SHP77 (cell line): ENCODE measurements around the gene KIF16B.
"Not testable (repeated sequence)": the region's sequence is repeated elsewhere in the genome, so short reads cannot be mapped to it uniquely, and the experiment has no call there.

Experiments
- DNase-seq, 2 experiments: peaks; one replicate each; lab custom pipeline; 2025; lab: John Stamatoyannopoulos, UW

The KIF16B gene

DNA sequence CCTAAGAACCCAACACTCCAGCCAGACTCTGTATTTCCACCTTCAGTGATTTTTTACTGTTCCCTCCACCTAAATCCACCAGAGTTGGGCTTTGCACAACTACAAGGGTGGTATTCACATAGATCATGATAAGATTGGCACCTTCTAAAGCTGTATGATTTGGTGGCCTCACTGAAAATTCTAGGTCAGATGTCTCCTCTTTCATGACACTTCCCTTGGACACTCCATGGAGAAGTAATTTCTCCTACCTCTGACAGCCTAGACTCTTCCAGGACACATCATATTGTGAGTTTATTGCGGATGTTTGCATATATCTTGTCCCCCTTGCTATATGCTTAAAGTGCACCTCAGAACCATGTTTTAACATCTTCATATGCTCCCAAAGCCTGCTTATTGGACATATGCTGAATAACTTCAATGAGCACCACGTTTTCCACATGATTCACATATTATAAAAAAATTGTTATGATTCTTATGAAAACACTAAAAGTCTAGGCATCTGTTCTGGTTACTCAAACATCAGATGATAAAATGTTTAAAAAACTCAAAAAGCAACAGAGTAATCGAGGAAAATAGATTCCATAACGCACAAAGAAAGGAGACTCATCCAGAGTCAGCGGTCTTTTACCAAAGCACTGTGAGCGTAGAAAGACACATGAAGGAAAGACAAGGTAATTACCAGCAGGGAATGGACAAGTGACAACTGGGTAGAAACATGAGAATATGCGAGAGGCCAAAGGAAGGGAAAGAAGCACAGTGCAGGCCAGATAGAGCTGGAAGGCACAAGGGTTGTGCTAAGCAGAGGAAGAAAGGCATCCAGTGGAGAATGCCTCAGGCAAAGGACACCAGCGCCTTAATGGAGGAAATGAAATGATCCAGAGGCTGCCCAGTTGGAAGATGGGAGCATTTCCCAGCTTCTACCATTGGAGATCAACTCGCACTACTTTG is 46.5 kb downstream of the KIF16B start:
- no peak for DNase-seq

DNA sequence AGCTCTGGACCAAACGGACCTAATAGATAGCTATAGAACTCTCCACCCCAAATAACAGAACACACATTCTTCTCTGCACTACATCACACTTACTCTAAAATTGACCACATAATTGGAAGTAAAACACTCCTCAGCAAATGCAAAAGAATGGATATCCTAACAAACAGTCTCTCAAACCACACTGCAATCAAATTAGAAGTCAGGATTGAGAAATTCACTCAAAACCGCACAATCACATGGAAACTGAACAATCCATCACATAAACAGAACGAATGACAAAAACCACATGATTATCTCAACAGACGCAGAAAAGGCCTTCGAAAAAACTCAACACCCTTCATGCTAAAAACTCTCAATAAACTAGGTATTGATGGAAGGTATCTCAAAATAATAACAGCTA is 50.6 kb downstream of the KIF16B start:
- not testable (repeated sequence) for DNase-seq

DNA sequence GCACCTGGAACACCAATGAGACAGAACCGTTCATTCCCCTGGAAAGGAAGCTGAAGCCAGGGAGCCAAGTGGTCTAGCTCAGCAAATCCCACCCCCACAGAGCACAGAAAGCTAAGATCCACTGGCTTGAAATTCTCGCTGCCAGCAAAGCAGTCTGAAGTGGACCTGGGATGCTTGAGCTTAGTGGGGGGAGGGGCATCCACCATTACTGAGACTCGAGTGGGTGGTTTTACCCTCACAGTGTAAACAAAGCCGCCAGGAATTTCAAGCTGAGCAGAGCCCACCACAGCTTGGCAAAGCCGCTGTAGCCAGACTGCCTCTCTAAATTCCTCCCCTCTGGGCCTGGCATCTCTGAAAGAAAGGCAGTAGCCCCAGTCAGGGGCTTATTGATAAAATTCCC is 53.1 kb downstream of the KIF16B start:
- no peak for DNase-seq

DNA sequence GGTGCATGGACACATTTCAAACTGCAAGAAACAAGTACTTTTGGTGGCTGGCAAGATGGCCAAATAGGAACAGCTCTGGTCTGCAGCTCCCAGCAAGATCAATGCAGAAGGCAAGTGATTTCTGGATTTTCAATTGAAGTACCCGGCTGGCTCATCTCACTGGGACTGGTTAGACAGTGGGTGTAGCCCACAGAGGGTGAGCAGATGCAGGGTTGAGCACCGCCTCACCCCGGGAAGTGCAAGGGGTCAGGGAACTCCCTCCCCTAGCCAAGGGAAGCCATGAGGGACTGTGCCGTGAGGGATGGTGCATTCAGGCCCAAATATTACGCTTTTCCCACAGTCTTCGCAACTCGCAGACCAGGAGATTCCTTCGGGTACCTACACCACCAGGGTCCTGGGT is 53.6 kb downstream of the KIF16B start:
- DNase-seq, result not testable (repeated sequence)

DNA sequence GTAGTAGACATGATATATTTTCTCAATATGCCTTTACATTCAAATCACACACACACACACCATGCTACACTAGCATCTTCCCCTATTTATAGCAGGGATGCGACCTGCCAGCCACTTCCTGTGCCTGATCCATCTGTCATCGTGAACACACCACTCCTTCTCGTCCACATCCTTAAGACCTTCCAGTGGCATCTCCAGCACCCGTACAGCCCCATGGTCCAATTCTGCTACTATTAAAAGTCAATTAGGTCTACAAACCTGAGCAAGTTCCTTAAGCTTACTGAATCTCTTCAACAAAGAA is 54.5 kb downstream of the KIF16B start:
- DNase-seq, result no peak

DNA sequence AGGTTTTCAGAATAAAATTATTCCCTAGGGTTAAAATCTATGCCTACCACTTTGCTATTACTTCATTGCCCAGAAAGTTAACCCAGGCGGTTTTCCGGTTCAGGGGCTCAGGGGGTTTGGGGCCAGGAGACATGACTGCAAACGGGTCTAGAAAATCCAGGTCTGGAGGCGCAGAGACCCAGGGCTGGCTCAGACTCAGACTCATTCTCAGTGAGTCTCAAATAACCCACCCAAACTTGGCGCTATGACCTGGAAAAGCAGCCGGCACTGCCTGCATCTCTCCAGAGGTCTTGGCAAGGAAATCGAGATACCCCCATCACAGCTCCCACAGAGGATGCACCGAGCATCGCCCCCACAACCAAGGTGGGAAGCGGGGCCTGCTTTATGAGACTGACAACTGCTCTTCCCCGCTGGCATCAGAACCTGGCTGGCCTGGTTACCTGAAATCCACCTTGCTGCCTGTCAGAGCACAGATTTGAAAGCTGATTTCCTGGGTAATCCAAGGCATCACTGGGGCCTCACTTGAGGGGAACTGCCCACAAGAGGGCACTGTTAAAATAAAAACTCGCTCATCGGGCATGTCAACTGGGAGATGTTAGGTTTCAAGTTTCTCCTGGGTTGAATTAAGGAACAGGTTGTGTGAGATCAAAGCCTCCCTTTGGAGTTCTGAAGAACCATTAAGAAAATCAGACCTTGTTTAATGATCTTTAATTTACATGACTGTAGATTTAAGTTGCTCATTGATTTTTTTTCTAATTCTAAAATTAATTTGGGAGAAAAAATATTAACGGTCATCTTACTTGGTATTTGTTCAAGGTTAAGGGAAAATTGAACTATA is 55.1 kb downstream of the KIF16B start:
- peak; percentile 53 to 71 for DNase-seq

DNA sequence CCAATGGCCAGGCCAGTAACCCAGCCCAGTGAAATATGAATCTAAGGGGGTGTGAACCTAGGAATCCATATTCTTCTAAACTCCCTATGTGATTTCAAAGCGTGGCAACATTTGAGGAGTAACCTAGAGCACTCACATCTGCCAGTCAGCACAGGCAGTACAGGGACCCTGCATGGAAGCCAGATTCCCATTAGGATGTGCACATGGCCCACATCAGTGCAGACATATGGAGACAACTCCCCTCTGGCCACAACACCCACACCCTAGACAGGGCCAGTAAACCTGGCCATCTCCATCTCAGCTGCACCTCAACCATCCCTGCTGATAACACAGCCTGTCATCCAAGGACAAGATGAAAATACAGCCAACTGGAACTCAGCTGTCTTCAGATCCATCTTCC is 56.5 kb downstream of the KIF16B start:
- DNase-seq, result no peak

DNA sequence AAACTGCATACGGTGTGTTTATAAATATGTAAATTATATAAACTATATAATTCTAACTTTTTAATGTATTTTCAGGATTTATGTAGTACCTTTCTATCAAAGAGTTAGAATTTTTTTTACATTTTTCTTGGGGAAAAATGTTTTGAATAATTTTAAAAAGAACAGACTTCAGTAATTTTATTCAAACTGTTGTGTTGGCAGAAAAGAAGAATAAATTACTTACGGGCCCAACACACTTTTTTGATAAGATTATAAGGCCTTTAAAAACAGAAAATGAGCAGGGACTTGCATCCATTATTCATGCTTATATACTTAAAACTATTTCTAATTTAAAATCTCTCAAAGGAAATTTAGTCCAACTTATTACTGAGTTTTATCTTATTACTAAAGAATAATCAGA is 58.2 kb downstream of the KIF16B start:
- DNase-seq, result no peak

DNA sequence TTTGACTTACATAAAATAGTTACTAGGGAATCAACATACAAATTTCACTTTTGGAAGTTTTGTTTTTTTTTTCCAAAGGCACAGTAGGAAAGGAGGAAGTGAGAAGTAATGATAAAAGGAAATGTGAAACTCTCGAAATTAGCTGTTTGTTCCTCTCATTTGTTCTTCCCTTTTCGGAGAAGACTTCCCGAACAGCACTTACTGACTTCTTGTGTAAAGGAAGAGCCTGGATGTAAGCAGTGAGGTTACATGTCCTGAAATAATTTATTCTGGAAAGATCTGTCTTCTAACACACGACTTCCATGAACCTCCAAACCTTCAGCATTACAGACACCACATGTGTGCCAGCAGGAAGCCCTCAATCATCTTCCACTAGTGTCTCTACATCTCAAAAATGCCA is 59.1 kb downstream of the KIF16B start:
- no peak for DNase-seq

DNA sequence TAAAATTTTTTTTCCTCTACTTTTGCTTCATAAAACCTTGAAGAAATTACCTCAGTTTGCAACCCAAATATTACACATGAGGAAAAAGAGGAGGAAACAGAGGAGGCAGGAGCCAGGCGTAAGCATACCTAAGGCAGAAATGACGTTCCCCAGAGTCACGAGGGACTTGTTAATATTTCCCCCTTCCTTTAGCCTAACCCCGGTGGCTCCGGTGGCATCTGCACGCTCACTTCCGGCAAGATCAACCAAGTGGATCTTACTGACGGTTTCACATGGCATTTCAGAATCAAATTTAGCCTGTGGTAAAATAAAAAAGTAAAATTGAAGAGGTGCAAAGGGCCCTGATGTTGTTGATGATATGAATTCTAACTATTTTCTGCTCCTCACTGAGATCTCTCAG is 67.4 kb downstream of the KIF16B start:
- no peak for DNase-seq

DNA sequence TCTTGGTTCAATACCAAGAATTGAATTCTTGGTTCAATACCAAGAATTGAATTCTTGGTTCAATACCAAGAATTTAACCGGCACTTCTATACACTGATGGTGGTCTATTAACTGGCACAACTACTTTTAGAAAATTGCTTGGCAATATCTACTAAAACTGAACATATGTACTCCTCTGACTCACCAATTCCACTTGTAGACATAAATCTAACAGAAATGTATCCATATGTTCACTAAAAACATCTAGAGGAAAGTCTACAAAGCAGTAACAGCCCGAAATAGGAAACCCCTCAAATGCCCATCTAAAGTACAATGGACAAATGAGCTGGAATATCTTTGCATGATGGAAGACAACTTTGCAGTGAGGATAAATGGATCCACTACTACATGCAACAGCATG is 71.9 kb downstream of the KIF16B start:
- DNase-seq, result no peak

DNA sequence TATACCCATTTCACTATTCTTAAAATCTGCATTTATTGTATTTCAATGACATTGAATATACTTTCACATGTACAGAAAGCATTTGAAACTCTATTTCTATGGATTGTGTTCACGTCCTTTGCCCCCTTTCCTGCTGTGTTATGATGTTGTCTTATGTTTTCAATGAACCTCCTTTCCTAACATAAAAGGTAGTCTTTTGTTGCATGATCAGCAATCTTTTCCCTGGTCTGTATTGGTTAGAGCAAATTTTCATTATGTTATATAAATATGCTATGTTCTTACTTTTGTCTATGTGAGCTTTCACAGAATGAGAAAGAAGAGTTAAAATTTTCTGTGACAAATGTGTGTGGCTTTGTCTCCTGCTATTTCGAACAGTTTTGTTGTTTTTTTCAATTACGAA is 73.1 kb downstream of the KIF16B start:
- no peak for DNase-seq

DNA sequence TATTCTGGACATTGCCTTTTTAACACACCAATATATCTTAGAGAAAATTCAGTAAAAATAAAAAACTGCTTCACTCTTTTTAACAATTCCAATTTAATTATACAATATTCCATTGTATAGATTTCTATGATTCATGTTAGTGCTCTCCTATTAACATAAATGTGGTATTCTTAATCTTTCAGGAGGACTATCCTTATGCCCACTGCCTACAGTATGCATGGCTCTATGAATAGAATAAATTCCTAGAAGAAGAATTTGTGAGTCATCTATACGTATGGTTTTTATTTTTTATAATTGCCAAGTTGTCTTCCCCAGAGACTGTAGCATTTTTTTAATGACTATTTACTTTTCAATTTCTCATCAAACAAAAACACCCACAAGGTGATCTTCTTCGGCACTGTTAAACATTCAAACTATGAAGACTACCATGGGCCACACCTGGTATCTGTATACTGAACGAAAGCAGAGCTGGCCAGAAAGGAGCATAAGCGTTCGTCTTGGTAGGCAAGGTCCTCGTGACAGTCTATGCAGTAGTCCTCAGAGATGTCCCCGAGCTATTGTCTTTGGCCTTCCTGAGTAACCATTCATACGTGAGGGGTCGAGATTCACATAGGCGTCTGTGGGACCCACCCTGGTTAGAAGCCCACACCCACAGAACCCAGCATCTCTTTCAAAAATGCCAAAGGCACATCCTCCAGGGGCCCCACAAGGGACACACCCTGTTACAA is 74.6 kb downstream of the KIF16B start:
- no peak for DNase-seq

DNA sequence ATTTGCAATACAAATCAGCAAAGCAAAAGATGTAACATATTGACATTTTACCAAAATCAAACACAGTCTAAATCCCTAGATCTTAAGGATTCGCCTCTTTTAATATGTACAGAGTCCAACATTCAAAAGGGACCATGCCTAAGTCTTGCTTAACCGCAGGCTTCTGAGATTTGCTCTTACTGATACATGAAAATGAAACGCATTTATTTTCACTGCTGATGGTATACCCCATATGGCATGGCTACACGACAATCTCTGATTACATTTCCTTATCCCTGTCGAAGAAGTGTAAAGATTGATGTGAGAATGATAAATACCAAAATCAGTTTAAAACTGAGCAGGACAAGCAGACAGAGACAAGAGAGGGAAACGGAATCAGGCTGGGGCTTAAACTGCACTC is 75.4 kb downstream of the KIF16B start:
- no peak for DNase-seq

DNA sequence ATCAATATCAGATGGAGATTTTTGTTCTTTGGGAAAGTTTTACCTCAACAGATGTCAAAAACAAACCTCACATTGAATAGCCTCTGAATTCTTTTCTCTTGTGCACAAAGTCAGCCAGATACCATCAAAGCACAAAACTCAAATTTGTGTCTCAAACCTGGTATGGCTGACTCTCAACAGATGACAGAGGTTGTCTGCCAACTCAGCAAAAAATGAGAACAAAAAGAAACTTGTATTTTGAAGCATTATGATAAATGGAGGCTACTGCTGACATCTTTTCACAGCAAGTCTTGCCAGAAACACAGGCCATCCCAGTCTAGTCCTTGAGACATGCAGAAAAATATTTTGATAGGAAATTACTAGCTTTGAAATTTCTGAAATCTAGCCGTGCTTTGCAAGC is 79.8 kb downstream of the KIF16B start:
- no peak for DNase-seq

DNA sequence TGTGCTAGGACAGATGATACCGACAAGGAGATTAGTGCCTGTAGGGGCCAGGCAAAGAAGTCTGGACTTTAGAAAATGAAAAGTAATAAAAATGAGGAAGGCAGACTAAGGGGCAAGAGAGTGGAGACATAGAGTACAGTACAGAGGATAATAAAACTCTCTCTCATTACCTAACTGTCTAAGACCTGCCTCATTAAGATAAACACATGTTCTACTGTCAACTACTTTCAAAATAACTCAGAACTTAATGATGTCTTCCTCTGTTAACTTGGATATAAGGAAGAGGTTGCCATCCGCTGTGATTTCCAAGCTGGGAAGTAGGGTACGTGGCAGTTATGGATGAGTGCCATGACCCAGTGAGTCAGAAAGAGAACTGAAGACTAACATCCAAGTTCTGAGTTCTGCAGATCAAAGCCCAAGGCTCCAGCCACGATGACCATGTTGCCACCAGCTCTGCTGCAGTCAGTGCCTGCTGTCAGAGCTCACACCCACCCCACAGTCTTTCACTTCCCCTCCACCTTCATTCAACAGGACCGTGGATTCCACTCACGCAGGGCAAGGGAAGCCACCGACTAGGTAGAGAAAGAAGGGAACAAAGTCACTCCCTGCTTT is 81.8 kb downstream of the KIF16B start:
- no peak for DNase-seq

DNA sequence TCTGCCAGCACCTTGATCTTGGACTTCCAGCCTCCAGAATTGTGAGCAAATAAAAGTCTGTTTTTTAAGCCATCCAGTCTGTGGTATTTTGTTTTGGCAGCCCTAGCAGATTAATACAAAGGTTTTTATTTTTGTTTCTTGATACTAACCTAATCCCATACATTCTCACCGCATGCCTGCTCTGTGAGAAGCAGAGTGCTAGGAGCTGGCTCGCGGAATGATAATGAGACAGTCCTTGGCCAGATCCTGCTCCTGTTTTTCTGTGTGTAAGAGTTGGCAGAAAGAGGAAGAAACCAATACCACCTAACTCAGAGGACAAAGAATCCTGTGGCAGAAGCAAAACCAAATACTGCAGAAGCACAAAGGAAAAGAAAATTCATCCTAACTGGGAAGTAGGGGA is 82.6 kb downstream of the KIF16B start:
- no peak for DNase-seq

DNA sequence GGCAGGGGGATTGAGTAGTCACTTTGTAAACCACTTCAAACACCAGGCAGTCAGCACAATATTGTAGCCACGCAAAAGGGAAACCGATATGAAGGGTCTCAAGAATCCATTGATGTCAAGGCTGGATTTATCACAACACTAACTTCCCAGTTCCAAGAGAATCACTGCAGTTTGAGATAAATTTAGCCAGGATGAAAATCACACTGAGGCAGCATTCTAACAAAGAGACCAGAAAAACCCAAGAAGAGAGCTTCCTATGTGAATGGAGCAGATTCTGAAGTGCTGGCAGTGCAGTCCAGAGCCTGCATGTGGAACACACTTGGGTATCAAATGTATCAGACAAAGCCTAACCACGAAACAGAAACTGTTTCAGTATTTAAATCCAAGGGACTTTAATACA is 84.6 kb downstream of the KIF16B start:
- no peak for DNase-seq

DNA sequence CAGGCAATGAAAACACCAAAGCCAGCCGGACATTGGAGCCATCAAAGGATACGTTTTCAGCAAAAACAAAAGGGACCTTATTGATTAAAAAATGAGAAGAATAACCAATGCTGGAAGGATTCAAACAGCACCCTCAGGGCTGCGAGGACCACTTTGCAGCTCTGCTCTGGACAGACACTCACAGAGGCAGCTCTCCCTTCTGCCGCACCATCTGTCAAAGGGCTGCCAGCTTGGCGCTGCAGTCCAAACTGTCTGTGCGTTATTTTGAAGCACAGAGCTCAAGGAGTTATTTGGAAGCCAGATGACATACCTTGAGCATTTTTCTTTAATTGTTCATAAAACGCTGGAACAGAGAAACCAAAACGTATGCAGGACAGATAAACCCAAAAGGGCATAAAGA is 85.2 kb downstream of the KIF16B start:
- no peak for DNase-seq

DNA sequence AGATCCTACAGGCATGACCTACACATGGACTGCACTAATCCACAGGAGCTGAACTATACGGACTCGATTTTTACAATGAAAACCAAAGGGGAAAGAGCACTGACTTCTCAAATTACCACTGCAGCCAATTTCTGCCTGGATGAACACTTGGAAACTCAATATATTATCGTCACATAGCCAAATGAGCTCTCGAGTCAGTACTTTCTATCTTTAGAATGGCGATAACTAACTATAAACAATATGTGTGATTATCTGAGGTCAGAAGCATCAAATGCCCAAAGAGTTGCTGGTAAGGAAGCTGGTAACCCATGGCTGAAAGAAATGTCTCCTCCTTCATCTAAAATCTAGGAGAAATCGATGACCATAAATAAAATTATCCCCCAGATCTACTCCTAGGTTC is 86.7 kb downstream of the KIF16B start:
- DNase-seq, result no peak

DNA sequence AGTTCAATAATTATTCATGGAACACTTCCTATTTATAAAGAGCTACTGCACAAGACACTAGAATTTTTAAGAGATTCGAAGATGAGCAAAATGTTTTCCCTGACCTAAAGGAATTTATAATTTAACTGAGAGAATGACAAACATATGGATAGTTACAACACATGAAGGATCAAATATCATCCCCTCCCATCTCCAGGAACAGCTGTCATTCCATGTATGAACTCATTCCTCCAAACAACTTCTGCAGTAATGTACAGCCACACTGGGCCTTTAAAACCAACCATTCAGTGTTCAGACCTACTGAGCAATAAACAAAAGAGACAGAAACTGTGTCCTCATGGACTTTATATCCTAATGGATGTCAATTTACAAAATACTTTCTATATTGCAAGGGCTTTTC is 87.8 kb downstream of the KIF16B start:
- DNase-seq, result no peak

DNA sequence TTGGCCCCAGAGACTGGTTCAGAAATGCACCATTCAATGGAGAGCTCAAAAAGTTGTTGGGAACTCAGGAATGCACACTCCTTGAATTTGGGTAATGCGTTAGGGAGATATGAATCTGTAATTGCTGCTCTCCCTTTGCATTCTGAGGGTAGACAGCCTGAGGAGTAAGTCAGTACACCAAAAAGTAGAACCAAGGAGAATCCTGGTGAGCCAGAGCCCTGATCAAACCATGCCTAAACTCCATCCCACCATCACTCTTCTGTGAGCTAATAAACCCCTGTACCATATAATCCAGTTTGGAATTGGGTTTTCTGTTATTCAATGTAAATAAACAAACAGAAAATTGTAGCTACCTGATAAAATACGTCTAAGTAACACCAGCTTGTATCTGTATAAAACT is 90.2 kb downstream of the KIF16B start:
- DNase-seq, result no peak
